Measurements from ENCODE around the gene ELF1. TPM values are rescaled to one million over a fixed set of nuclear protein-coding genes. Genes with fewer than 3 reads are reported as not detected.

Gene ELF1
- total and polyA plus RNA-seq, 2 experiments from 2014 or later = 39.4 to 91.1 TPM

GRCh38 chr13:40983259-40983658 lies 35.9 kb downstream of the ELF1 start:
- Histone ChIP-seq H2AFZ (no peak overlapping the region), H3K9me3 (ENCODE audit: low read depth) (no peaks in the 10 kb centered on the region), H4K20me1 (ENCODE audit: insufficient read depth, poor library complexity, severe bottlenecking) (peaks cover 18% of the 10 kb centered on the region), H3K27me3 (no peaks in the 10 kb centered on the region), H3K4me3 (no peak overlapping the region), H3K4me1 (ENCODE audit: insufficient read depth) (peaks cover 31% of the 10 kb centered on the region), H3K9me2 (replicated peaks; ENCODE audit: insufficient read depth) (no peaks in the 10 kb centered on the region), H3K27ac (peak overlapping the region; percentile 72), H3K79me2 (peaks cover 93% of the 10 kb centered on the region), H3K36me3 (replicated peaks; ENCODE audit: insufficient read depth, low read depth) (no peaks in the 10 kb centered on the region), H3K4me2 (peak overlapping the region; percentile 44)
- TF ChIP-seq, protein P1, sequence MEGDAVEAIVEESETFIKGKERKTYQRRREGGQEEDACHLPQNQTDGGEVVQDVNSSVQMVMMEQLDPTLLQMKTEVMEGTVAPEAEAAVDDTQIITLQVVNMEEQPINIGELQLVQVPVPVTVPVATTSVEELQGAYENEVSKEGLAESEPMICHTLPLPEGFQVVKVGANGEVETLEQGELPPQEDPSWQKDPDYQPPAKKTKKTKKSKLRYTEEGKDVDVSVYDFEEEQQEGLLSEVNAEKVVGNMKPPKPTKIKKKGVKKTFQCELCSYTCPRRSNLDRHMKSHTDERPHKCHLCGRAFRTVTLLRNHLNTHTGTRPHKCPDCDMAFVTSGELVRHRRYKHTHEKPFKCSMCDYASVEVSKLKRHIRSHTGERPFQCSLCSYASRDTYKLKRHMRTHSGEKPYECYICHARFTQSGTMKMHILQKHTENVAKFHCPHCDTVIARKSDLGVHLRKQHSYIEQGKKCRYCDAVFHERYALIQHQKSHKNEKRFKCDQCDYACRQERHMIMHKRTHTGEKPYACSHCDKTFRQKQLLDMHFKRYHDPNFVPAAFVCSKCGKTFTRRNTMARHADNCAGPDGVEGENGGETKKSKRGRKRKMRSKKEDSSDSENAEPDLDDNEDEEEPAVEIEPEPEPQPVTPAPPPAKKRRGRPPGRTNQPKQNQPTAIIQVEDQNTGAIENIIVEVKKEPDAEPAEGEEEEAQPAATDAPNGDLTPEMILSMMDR (IDR thresholded peaks at IDR 0.05; ENCODE audit: poor library complexity) = no peak
- TF ChIP-seq EZH2 (IDR thresholded peaks at IDR 0.05; ENCODE audit: borderline replicate concordance) = no peak
- no peak for TF ChIP-seq EZH2phosphoT487 (IDR thresholded peaks at IDR 0.05; ENCODE audit: low read depth, severe bottlenecking, unreplicated experiment)
- WGBS (ENCODE audit: low lambda C conversion rate, missing lambda C conversion rate) = 79% methylated on average over 2 of the region's 2 CpGs
- no peak for DNase-seq (ENCODE audit: low spot score)

- TF ChIP-seq, protein P1 (IDR thresholded peaks at IDR 0.05; ENCODE audit: poor library complexity) = no peak
- TF ChIP-seq EZH2phosphoT487 (IDR thresholded peaks at IDR 0.05; ENCODE audit: low read depth, severe bottlenecking, unreplicated experiment) (no peak), EZH2 (IDR thresholded peaks at IDR 0.05; ENCODE audit: borderline replicate concordance) (no peak)
- Histone ChIP-seq H4K20me1 (ENCODE audit: insufficient read depth, poor library complexity, severe bottlenecking) (peaks cover 23% of the 10 kb centered on the region), H3K27me3 (no peaks in the 10 kb centered on the region), H3K79me2 (peaks cover 93% of the 10 kb centered on the region), H3K9me3 (ENCODE audit: low read depth) (no peaks in the 10 kb centered on the region), H2AFZ (no peak overlapping the region), H3K27ac (peak overlapping the region; percentile 72), H3K36me3 (replicated peaks; ENCODE audit: insufficient read depth, low read depth) (no peaks in the 10 kb centered on the region), H3K4me3 (no peak overlapping the region), H3K9me2 (replicated peaks; ENCODE audit: insufficient read depth) (no peaks in the 10 kb centered on the region), H3K4me1 (ENCODE audit: insufficient read depth) (peaks cover 31% of the 10 kb centered on the region), H3K4me2 (peak overlapping the region; percentile 44)
- DNase-seq (ENCODE audit: low spot score) = peak; percentile 37
- WGBS (ENCODE audit: low lambda C conversion rate, missing lambda C conversion rate) = 32% methylated on average over 3 of the region's 3 CpGs
Observed at GRCh38 chr13:40982772-40983171, 36.3 kb downstream of the ELF1 start.

GRCh38 chr13:40981949-40982348 lies 37.2 kb downstream of the ELF1 start:
- peaks cover 93% of the 10 kb centered on the region for H3K79me2 ChIP-seq
- H3K4me3 ChIP-seq = no peak overlapping the region
- no peaks in the 10 kb centered on the region for H3K9me2 ChIP-seq (replicated peaks; ENCODE audit: insufficient read depth)
- H2AFZ ChIP-seq = no peak overlapping the region
- peaks cover 25% of the 10 kb centered on the region for H4K20me1 ChIP-seq (ENCODE audit: insufficient read depth, poor library complexity, severe bottlenecking)
- H3K4me1 ChIP-seq (ENCODE audit: insufficient read depth) = peaks cover 31% of the 10 kb centered on the region
- peak overlapping the region; percentile 72 for H3K27ac ChIP-seq
- no peaks in the 10 kb centered on the region for H3K27me3 ChIP-seq
- no peak for TF ChIP-seq EZH2 (IDR thresholded peaks at IDR 0.05; ENCODE audit: borderline replicate concordance)
- TF ChIP-seq, protein P1 (IDR thresholded peaks at IDR 0.05; ENCODE audit: poor library complexity) = no peak
- no peak for TF ChIP-seq EZH2phosphoT487 (IDR thresholded peaks at IDR 0.05; ENCODE audit: low read depth, severe bottlenecking, unreplicated experiment)
- H3K36me3 ChIP-seq (replicated peaks; ENCODE audit: insufficient read depth, low read depth) = no peaks in the 10 kb centered on the region
- DNase-seq (ENCODE audit: low spot score) = no peak
- H3K9me3 ChIP-seq (ENCODE audit: low read depth) = no peaks in the 10 kb centered on the region
- 90% methylated on average over 4 of the region's 4 CpGs for WGBS (ENCODE audit: low lambda C conversion rate, missing lambda C conversion rate)
- H3K4me2 ChIP-seq = peak overlapping the region; percentile 44

- Histone ChIP-seq H4K20me1 (ENCODE audit: insufficient read depth, poor library complexity, severe bottlenecking) (peaks cover 25% of the 10 kb centered on the region), H3K9me2 (replicated peaks; ENCODE audit: insufficient read depth) (no peaks in the 10 kb centered on the region), H3K9me3 (ENCODE audit: low read depth) (no peaks in the 10 kb centered on the region), H3K4me2 (peak overlapping the region; percentile 44), H3K4me3 (no peak overlapping the region), H3K36me3 (replicated peaks; ENCODE audit: insufficient read depth, low read depth) (no peaks in the 10 kb centered on the region), H3K27ac (peak overlapping the region; percentile 72), H2AFZ (no peak overlapping the region), H3K27me3 (no peaks in the 10 kb centered on the region), H3K4me1 (ENCODE audit: insufficient read depth) (peaks cover 31% of the 10 kb centered on the region), H3K79me2 (peaks cover 99% of the 10 kb centered on the region)
- 69% methylated on average over 3 of the region's 3 CpGs for WGBS (ENCODE audit: low lambda C conversion rate, missing lambda C conversion rate)
- TF ChIP-seq, protein P1 (IDR thresholded peaks at IDR 0.05; ENCODE audit: poor library complexity) = no peak
- no peak for TF ChIP-seq EZH2 (IDR thresholded peaks at IDR 0.05; ENCODE audit: borderline replicate concordance)
- no peak for TF ChIP-seq EZH2phosphoT487 (IDR thresholded peaks at IDR 0.05; ENCODE audit: low read depth, severe bottlenecking, unreplicated experiment)
- no peak for DNase-seq (ENCODE audit: low spot score)
Observed at GRCh38 chr13:40981361-40981760, 37.8 kb downstream of the ELF1 start.
